ENCODE results near the gene SYNGR2.

GRCh38 chr17:78143214-78144146, 24.9 kb upstream of the SYNGR2 start:
- TF ChIP-seq JUND (IDR thresholded peaks at IDR 0.05): no peak
- TF ChIP-seq, protein P1, sequence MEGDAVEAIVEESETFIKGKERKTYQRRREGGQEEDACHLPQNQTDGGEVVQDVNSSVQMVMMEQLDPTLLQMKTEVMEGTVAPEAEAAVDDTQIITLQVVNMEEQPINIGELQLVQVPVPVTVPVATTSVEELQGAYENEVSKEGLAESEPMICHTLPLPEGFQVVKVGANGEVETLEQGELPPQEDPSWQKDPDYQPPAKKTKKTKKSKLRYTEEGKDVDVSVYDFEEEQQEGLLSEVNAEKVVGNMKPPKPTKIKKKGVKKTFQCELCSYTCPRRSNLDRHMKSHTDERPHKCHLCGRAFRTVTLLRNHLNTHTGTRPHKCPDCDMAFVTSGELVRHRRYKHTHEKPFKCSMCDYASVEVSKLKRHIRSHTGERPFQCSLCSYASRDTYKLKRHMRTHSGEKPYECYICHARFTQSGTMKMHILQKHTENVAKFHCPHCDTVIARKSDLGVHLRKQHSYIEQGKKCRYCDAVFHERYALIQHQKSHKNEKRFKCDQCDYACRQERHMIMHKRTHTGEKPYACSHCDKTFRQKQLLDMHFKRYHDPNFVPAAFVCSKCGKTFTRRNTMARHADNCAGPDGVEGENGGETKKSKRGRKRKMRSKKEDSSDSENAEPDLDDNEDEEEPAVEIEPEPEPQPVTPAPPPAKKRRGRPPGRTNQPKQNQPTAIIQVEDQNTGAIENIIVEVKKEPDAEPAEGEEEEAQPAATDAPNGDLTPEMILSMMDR (IDR thresholded peaks at IDR 0.05 in 2 of 3, conservative IDR thresholded peaks at IDR 0.05 in 1 of 3; ENCODE audit: borderline replicate concordance in 1 of 3, insufficient read depth in 1 of 3, low read depth in 2 of 3, low read length in 2 of 3): no peak
- no peak for TF ChIP-seq RAD21 (IDR thresholded peaks at IDR 0.05; ENCODE audit: low read depth)
- TF ChIP-seq ELF1 (IDR thresholded peaks at IDR 0.05; ENCODE audit: borderline replicate concordance, low read depth): no peak
- TF ChIP-seq REST (IDR thresholded peaks at IDR 0.05; ENCODE audit: low read depth): no peak
- no peak for TF ChIP-seq POLR2A (IDR thresholded peaks at IDR 0.05; ENCODE audit: borderline replicate concordance, extremely low read depth, insufficient read depth, insufficient read length)
- TF ChIP-seq, protein P2, sequence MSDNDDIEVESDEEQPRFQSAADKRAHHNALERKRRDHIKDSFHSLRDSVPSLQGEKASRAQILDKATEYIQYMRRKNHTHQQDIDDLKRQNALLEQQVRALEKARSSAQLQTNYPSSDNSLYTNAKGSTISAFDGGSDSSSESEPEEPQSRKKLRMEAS (IDR thresholded peaks at IDR 0.05): no peak
- TF ChIP-seq EGR1 (IDR thresholded peaks at IDR 0.05; ENCODE audit: low read depth): no peak
- no peak for TF ChIP-seq SP1 (IDR thresholded peaks at IDR 0.05; ENCODE audit: low read depth)
